DMS53 treated with DMSO at 0.1 percent for 48 hours (cell line): ENCODE data around the gene JADE1.

Experiments
- DNase-seq: peaks from one replicate; lab custom pipeline; 2025; ENCODE audit not compliant: unreplicated experiment; lab: John Stamatoyannopoulos, UW

Gene JADE1

GRCh38 chr4:128840711-128841318 lies 31.3 kb downstream of the JADE1 start:
- DNase-seq: no peak

GRCh38 chr4:128841402-128841801 lies 31.9 kb downstream of the JADE1 start:
- no peak for DNase-seq

- no peak for DNase-seq
Measured at GRCh38 chr4:128844931-128845330, 35.4 kb downstream of the JADE1 start.

GRCh38 chr4:128846063-128846462 lies 36.6 kb downstream of the JADE1 start:
- peak; percentile 85 for DNase-seq

DNA sequence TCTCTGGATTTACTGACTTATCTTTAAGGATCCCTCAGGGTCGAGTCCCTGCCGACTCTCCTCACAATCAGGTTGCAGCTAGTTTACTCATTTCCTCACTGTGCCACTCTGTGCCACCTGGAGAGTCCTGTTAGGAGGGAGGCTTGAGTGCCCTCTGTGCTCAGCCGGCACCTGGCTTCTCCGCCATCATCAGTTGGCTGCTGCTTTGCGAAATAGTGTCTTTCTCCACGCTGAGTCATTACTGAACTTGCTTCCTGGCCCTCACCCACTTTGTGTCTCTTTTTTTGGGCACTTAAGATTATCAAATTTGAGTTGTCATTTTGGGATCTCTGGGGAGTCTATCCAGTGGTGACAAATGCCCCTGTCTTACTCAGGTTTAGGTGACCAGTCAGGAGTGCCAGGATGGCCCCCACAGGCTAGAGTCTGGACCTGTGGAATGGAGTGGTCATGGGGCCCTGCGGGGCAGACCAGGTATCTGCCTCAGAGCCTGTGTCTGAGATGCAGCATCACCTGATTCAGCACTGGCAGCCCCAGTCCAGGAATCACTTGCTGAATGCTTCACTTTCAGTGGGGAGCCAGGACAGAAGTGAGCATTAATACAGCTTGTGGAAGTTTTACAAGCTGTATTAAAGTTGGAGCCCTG lies 37.7 kb downstream of the JADE1 start:
- peak; percentile 52 for DNase-seq

GRCh38 chr4:128848461-128848860 lies 39.0 kb downstream of the JADE1 start:
- DNase-seq: no peak

- no peak for DNase-seq
Measured at GRCh38 chr4:128850252-128850651, 40.8 kb downstream of the JADE1 start.

DNA sequence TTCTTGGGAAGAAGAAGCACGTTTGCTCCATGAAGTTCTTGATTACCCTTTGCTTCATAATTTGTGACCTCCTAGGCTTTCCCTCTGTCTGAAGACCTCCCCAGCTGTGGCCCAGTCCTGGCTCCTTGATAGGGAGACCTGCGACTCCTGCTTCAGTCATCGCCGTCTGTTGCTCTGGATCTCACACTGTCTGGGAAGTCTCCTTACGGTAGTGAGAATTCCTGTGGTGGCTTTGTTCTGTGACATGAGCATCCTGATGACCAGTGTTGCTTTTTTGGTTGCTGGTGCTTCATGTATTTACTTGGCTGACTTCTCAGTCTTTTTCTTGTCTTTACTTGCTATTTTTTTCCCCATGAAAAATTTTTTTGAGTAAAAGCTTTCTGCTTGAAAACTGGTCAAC lies 44.2 kb downstream of the JADE1 start:
- DNase-seq: no peak

- no peak for DNase-seq
Measured at GRCh38 chr4:128854433-128854832, 44.9 kb downstream of the JADE1 start.

DNA sequence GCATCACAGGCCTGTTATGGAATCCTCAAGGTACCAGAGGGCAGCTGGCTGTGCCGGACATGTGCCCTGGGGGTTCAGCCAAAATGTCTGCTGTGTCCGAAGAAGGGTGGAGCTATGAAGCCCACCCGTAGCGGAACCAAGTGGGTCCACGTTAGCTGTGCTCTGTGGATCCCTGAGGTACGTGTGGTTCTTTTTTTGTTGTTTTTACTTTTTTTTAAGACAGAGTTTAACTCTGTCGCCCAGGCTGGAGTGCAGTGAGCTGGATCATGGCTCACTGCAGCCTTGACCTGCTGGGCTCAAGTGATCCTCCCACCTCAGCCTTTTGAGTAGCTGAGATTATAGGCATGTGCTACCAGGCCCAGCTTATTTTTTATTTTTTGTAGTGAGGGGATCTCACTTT lies 46.1 kb downstream of the JADE1 start:
- no peak for DNase-seq

DNA sequence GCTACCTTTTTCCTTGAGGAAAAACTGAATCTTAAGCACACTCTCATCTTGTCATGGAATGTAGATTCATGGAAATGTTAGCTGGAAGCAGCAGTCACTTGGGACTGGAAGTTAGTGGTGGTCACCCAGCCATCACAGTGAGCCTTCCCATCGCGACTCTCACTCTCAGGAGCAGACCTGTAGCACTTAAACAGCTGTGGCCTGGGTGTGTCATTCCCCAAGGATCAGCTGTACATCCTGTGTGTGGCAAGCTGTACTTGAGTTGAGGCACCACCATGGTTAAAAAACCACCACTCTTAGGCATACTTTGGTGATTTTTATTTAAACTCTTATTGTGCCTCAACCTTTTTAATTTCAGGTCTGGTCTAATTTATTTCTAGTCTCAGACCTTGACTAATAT lies 46.7 kb downstream of the JADE1 start:
- no peak for DNase-seq

DNA sequence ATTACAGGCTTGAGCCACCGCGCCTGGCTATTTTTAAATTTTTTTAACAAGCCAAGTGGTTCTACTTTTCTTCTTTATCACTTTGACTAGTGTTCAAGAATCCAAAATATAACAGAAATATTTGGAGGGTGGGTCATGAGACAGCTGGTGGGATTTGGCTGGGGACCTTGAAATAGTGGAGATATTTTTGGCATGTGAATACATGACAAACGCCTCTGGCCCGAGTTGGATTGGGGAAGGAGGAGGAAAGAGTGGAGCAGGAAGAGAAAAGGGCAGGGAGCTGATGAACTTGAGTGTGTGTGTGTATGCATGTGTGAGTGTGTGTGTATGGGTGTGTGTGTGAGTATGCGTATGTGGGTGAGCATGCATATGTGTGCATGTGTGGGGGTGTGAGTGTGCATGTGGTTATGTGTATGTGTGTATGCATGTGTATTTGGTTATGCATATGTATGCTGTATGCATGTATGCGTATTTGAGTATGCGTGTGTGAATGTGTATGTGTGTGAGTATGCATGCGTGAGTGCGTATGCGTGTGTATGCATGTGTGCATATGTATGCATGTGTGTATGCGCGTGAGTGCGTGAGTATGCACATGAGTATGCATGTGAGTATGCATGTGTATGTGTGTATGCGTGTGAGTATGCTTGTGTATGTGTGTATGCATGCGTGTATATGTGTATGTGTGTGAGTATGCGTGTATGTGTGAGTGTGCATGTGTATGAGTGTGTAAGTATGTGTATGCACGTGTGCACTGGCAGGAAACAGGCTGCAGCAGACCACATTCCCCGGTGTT lies 49.6 kb downstream of the JADE1 start:
- no peak for DNase-seq

DNA sequence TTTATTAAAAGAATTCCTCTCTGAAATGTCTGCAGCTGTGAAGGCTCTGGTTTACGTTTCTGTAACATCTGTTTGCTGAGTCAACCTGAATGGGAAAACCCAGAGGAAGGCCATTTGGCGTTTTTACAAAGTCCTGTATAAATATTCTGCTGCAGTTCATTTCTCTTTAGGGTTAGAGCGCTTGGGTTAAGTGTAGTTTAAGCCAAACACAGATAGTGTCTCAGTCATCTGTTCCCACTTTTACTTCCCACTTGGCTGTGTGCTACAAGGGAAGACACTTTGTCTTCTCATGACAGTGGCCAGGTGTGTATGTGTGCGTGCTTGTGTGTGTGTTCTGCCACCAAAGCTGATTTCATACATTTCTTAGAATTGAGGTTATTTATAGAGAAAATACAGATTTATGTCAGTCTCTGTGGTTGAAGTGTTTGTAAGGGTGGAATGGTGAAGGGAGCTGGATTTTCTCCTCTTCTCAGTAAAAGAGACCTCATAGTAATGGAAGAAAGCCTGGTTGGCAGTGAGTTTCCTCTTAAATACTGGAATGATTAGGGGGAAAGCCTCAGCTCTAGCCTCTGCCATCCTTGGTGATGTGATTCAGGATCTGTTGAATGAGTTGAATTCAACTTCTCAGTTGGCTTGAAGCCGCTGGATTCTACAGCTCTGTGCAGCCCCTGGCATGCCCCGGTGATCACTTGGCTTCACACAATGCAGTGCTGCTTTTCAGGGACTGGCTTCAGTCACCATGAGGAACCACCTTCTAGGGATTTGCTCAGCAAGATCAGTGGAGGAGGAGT lies 50.6 kb downstream of the JADE1 start:
- DNase-seq: no peak

DNA sequence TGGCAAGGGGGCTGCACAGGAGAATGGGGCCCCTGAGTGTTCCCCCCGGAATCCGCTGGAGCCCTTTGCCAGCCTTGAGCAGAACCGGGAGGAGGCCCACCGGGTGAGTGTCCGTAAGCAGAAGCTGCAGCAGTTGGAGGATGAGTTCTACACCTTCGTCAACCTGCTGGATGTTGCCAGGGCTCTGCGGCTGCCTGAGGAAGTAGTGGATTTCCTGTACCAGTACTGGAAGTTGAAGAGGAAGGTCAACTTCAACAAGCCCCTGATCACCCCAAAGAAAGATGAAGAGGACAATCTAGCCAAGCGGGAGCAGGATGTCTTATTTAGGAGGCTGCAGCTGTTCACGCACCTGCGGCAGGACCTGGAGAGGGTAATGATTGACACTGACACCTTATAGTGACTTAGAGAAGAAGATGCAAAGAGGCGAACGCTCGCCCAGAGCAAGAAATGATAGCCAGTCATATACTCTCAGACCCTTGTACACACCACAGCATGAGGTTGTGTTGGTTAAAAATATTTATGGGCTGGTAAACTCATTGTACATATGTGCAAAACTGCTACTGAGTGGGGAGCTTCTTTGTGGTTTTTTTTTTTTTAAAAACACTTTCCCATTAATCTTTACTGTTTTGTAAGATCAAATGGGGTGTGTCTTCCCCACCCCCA lies 52.5 kb downstream of the JADE1 start:
- no peak for DNase-seq

GRCh38 chr4:128862608-128863311 lies 53.3 kb downstream of the JADE1 start:
- DNase-seq: no peak

DNA sequence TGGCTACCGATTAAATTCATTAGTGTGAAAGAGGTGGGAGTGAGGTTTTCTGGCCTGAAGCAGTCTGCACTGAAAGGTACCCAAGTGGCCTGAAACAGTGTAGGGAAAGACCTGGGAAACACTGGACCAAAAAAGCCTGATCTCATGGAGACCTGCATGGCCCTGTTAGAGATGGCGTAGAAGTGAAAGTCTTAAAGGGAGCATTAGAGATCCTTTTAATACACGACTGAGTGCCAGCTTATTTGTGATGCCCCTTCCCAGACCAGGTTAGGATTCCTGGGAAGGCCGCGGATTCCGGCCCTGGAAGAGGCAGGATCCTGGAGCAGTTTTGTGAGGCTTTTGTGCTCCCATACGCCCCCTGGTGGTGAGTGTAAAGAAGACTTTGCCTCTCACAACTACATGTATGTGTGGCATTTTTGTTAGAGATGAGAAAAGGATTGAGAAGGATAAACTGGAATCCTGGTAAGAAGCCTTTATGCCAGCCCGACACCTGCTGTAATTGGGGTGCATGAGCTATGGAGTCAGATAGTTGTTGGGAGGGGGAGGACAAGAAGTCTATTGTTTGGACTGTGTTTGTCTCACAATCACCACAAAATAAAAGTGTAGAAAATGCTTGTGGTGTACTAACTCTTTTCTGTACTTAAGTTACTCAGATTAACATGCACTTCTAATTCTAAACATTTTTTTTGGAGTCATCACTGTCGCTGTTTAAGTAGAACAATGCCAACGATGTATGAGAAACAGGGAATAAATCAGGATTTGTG lies 54.0 kb downstream of the JADE1 start:
- peak; percentile 20 for DNase-seq

DNA sequence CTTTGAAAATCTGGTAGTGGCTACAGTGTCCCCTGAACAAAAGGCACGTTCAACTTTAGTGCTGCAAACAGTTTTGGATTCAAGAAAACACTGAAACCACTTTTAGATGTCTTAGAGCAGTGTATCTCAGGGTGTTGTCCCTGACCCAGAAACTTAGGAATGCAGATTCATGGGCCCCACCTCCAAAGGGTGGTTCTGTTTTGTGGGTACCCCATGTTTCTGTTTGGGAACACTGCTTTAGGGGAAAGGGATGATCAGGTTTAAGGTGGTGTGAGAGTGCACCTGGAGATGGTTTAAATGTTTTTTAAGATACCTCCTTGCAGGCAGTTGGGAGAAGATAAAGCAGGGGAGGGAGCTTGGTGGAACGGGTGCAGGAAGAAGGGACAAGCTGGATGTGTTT lies 55.6 kb downstream of the JADE1 start:
- DNase-seq: no peak

- no peak for DNase-seq
Measured at GRCh38 chr4:128866269-128866668, 56.8 kb downstream of the JADE1 start.

GRCh38 chr4:128866691-128867090 lies 57.2 kb downstream of the JADE1 start:
- DNase-seq: no peak

GRCh38 chr4:128868758-128869157 lies 59.3 kb downstream of the JADE1 start:
- no peak for DNase-seq
